HG03280 (cell line): ENCODE results near the gene MREG.
A peak's percentile ranks its signal among the peaks of the same experiment; 100 is the strongest.

ENCODE experiments used
- ATAC-seq: cut with Tn5 transposase; IDR thresholded peaks from one replicate; pipeline ENCODE4 v1.9.1; 2021; ENCODE audit warnings: mild to moderate bottlenecking, moderate library complexity; ENCODE audit not compliant: unreplicated experiment

Gene MREG

DNA sequence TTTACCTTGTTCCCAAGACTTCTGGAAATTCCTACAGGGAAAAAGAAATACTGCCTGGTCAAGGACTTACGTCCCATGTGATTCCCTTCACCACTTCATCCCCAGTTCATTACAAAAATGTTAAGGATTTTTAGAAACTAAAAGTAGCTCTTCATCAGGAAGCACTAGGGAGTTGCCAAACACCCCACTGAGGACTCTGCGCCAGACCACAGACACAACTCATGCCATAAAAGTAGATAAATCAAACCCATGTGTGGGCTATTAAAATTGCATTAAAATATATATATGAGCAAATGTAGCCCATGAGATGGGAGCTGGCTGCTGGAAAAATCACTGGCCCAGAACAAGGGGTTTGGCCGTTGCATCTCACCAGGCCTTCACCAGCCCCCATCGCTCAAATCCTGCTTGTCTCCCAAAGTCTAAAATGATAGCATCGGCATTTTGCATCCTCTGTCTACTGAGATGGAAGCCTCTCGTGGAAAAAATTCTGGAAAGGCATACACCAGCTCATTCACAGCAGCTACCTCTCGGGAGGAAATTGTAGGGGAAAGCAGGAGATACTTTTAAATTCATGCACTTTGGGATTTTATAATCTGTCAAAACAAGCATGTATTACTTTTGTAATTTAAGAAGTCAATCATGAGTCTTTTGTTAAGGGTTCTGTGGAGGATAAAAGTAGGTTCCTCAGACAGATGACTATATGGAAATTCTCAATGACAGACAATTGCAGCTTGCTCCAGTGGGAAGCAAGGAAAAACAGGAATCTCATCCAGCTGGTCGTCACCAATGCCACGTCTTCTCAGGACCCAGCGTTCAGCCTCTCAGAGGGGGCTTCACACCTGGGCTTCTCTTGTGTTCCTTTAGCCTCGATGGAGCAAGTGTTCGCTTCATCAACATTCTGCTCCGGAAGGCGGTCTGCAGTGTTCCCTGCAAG lies 113.9 kb downstream of the MREG start:
- no peak for ATAC-seq

DNA sequence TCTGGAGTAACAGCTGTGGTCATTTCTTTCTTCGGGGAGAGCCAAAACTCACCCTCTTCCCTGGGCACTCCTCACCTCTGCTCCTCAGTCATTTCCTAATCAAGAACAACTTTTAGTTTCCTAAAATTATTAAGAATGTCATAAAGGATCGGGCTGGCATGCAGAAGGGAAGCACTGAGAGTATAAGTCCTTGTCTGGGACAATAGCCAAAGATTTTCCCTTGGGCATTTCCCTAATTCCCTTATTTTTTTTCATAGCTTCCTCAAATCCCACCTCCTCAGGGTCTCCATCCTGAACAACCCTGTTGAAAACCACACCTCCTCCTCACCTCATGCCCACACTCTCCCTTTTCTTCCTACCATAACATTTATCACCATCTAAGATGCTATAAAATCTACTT lies 115.0 kb downstream of the MREG start:
- ATAC-seq, result no peak

- ATAC-seq, result peak; percentile 50
Measured at GRCh38 chr2:215896921-215897320, 116.4 kb downstream of the MREG start.

- no peak for ATAC-seq
Measured at GRCh38 chr2:215895330-215895729, 118.0 kb downstream of the MREG start.
